Activated T-cell treated with anti-CD3 and anti-CD28 coated beads for 4 hours (primary cell): ENCODE results near the gene FAT1.

ENCODE experiments used
- DNase-seq: peaks from one replicate; pipeline ENCODE4 v3.0.0-alpha.2; 2020

FAT1 gene

GRCh38 chr4:186557061-186557460 lies 166.6 kb downstream of the FAT1 start:
- no peak for DNase-seq

- no peak for DNase-seq
These were observed 168.5 kb downstream of the FAT1 start, which contains the start of gene MTNR1A for GRCh38 chr4:186554914-186555827. Gene MTNR1A, minus strand, starts transcription at chr4:186555567. Its CDS starts 202 bp downstream, at chr4:186555365.

- DNase-seq: no peak
These were observed 169.1 kb downstream of the FAT1 start for GRCh38 chr4:186554539-186554913.

- DNase-seq: no peak
These were observed 169.9 kb downstream of the FAT1 start for GRCh38 chr4:186553717-186554116.

- no peak for DNase-seq
These were observed 171.8 kb downstream of the FAT1 start for GRCh38 chr4:186551849-186552248.

- no peak for DNase-seq
These were observed 178.2 kb downstream of the FAT1 start for GRCh38 chr4:186545436-186545835.

- DNase-seq: no peak
These were observed 180.4 kb downstream of the FAT1 start for GRCh38 chr4:186543206-186543605.

GRCh38 chr4:186541801-186542200 lies 181.9 kb downstream of the FAT1 start:
- no peak for DNase-seq

- DNase-seq: no peak
These were observed 185.7 kb downstream of the FAT1 start for GRCh38 chr4:186537843-186538521.
